GM18873 (cell line): ENCODE results near the gene OTX2.

ENCODE experiments used
- ATAC-seq: cut with Tn5 transposase; IDR thresholded peaks from one replicate; pipeline ENCODE4 v1.9.1; 2021; ENCODE audit warnings: mild to moderate bottlenecking, moderate library complexity, moderate number of reproducible peaks; ENCODE audit not compliant: unreplicated experiment, low FRiP score

Gene OTX2

DNA sequence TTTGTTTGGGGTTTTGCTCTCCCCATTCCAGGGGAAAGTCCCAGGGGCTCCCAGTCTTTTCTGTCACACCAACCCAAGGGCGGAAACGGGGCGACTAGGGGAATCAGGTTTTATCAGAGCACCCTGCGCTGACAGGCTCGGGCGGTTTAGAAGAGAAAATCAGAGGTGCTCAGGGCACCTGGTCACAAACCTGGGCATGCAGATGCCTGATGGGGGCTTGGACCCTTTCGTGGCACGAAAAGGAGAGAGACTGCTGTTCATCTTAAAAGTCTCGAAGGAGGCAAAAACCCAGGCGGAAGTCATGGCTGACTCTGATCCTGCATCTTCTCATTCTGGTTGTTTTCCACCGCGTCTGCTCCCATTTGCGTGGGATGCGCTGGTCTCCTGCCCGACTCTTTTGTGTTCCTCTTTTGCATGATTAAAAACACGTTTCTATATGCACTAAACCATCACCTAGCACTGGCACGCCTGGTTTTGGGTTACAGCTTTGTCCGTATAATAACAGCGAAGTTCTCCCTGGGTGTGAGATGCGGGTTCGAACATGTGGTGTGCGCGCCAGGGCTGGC lies 13.2 kb downstream of the OTX2 start:
- ATAC-seq: no peak

DNA sequence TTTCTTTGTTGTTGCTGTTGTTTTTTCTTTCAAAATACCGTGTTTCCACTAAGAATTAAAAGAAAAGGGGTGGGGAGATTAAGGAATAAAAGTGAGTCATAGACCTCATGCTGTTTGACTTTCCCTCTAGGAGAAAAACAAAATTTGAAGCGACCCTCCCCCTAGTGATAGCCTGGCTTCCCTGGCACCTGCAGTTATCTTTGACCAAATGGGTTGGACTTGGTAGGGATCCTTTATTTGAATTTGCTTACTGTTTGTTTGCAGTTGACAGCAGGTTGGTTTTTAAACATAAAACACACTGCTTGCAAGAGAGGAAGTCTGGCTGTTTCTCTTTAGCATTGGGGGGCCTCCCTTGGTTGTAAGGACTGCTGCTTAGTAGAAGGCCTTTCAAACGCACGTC lies 14.0 kb downstream of the OTX2 start:
- ATAC-seq: no peak

DNA sequence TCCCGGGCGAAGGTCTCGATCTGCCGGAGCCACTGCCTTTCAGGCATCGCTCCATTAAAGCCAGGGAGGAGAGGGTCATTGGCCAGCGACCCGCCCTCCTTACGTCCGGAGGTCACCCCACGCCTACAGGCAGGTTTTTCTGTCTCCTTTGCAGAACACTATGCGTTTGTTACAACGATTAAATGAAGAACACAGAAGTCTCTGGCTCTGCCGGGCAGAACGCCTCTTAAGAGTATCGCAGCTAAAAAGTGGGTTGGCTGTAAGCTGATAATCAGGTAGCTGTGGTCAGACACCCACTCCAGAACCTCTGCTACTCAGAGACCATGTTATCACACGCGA lies 15.0 kb downstream of the OTX2 start:
- no peak for ATAC-seq

DNA sequence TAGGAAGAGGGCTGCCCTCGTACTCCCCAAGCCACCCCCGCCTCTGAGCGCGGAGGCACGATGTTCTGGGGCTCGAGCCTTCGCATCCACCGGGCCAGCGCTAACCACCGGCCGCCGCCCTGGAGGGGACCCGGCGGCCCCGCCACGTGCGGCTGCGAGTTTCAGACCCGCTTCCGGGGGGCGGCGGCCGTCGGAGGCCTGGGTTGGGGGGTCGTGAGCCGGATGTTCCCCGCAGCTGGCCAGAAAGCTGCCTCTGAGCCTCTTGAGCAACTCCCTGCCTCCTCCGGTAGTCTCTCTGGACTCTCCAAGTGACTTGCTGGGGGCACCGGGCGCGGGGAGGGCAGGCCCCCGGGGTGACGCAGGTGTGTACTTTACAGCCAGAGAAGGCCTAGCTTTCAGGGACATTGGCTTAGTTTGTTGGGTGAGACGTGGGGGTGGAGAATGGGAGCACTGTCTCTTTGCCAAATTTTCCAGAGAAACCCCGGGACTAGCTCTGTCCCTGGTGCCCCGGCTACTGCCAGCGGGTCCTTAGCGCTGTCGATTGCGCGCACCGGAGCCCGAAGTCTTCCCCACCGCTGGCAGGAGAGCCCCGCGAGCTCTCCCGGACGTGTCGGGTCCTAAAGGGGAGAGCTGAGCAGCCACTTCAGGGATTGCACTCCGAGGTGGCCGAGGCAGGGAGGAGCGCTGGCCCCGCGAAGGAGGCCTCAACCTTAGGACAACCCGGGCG lies 15.6 kb downstream of the OTX2 start:
- no peak for ATAC-seq

DNA sequence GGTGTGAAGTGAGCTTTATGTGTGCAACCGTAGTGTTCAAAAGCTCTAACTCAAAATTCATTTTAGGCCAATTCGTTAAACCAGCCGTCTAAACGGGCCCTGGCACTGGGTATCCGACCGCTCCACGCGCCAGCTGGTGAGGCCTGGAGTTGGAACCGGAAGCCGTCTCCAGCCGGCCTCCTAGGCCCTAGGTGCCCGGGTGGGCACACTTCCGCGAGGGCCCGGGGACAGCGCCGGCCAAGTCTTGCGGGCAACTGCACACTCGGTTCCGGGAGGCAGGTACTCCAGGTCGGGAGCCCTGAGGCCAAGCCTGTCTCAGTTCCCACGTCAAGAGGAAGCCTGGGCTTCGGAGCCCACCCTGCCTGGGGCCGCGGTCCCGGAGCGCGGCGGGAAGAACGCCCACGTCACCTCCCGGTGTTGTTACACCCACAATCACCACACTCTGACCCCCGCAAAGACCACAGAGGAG lies 16.2 kb downstream of the OTX2 start:
- no peak for ATAC-seq

DNA sequence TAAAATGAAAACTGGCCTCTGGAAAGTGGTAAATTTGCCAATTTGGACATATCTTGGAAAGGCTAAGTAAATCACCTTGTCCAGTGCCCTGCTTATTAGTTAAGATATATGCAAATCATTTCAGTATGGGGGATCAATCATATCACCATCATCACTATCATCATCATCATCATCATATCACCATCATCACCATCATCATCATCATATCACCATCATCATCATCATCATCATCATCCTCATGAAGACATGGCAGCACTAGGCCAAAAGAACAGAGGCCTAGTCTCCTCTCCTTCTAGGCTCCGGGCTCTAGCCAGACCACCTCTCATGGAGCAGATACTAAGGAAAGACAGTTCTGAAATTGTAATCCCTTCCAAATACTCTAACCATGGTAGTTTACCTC lies 20.3 kb downstream of the OTX2 start:
- ATAC-seq: no peak

DNA sequence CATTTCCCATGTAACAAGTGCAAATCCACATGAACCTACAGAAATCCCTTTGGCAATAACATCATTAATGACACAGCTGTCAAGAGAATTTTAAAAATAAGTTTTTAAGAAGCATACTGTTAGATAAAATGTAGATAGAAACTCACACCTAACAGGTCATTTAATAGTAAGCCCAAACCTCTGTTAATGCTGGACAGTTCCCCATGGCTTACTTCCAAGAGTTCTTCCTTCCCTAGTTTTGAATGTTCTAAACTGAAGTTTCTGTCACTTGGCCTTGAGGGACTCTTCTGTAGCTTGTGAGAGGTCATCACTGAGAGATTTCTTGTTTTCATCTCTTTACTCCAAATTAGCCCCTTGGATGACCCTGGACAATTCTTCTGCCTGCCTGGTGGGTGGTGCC lies 22.7 kb downstream of the OTX2 start:
- no peak for ATAC-seq

DNA sequence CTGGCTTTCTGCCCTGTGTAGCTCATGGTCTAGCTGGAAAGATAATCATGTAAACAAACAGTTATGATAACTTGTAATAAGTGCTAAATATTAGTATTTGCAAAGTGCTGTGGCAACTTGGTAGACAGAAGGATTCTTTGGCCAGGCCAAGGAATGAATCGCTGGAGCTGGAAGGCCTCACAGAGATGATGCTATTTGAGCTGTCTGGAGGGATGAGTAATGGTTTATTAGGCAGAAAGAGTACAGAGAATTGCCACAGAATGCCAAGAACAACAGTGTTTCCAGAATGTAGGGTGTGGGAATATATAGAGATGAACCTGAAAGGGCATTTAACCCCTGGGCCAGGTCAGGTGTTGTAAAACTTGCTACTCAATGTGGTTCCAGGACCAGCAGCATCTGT lies 27.6 kb downstream of the OTX2 start:
- ATAC-seq: no peak

DNA sequence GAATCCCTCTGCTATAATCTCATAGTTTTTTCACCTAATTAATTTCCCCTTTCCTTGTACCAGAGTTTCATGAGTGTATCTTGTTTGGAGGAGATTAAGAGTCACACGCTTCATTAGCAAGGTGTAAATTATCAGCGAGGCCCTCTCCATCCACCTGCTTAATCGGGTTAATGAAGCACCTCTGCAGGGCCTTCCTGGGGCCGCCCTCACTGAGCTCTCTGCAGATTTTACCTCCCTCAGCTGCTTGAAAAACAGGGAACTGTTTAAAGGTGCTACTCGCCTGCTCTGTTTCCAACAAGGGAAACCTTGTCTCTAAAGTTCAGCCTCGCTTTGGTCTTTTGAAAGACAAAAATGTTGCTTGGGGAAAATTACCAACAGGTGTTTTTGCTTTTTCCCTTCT lies 35.8 kb downstream of the OTX2 start:
- no peak for ATAC-seq

DNA sequence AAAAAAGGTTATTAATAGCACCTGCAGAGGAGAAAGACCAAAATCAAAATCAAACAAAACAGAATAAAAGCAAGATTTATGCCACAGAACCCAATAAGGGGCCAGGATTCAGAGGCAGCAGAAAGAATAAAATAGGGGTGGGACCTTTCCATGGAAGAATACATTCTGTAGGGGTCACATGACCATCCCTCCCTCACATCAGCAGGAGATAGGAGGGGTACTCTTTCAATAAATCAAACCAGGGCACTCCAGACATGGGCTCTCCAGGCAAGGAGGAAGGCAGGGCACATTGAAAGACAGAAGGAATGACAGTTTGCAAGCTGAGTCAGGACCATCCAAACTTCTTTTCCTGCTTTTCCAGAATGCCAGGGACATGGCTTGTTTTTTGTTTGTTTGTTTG lies 39.8 kb downstream of the OTX2 start:
- no peak for ATAC-seq

DNA sequence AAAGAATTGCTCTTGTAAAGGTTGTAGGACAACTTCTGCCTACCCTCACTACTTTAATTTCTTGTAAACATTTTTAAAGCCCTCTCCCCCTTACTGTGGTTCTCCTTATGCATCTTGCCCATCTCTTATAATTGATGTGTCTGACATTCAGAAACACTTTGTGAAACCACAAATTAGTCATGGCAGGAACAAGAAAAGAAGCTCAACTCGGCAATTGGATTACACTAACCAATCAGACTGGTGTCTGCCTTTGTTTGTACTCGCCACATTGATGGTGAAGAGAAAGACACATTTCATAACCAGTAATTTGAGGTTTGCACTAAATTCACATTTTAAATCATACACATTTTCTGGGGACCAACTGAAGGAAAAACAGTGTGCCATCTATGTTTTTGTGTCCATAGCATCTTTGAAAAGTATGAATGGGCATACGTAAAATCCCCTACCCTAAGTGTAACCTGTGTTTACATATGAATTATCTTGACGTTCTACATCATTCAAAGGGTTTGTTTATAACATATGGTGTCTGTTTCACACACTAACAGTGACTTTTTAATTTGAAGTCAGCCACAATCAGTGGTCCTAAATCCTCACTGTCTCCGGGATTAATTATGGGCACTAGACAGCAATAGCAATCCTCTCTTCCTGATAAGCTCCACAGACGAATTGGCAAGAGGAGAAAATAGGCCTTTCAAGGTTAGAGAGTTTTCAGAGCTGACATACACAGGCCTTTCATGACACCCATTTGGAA lies 49.9 kb downstream of the OTX2 start:
- no peak for ATAC-seq

DNA sequence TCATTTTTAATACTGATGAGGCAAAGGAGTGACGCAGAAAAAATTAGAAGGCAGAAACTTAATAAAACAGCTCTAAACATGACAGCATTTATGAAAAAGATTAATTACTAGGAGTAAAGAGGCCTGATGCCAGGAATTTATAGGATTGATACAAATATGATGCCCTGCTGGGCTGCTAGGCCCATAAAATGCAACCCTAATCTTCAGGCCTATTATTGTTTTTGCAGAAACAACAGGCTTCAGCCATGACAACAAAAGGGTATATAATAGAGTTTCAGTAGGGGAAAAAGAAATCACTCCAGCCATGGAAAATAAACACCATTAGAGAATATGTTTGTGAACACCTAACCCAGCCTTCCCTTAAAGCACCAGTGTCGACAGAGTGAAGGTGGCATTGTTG lies 50.6 kb downstream of the OTX2 start:
- ATAC-seq: no peak

DNA sequence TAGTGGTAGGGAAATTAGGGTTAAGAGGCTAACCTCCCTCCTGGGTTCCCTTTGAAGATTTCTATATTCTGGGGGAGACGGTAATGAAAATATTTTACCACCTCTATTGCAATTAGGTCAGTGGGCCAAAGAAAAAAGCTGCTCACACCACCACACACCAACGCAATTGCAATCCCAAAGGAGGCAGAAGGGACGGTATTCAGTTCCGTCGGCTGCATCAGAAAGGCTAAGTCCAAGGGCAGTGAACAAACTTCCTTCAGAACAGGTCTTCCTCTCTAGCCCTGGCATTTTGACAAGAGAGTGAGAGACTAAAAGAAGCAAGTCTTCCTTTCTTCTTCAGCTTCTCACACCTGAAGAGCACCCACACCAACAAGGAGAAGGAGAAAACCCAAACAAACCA lies 51.2 kb downstream of the OTX2 start:
- ATAC-seq: no peak

DNA sequence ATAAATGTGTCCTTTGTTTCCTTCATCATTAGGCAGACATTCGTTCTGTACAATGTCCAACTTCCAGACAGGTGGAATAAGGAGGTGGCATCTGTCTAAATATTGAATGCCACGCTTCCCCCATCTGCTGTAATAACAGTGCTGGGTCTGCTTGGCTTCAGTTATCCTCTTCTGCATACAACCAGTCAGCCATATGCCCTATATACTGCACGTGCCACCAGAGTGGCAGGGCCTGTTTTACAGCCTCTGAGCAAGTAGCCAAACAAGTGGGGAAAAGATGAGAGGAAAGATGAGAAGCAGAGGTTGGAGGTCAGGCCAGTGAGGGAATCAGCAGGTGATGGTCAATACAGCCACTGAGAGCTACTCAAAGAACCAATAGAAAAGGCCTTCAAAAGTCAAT lies 55.4 kb downstream of the OTX2 start:
- ATAC-seq: no peak

DNA sequence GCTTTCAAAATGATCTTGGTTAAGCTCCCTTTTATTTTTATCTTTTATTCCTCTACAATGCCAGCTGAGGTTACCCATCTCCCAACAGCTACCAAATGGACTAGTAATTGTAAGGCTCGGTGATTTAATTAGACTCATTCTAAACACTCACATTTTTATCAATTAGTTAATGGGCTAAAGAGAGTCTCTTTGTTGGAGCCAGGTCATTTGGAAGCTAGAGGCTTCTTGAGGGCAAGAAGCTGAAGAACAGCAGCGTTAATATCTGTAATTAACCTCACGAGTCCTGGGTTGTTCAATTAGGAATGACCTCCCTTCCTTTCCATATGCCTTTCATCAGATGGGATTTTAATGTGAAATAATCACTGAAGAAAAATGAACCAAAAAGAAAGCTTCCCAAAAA lies 56.9 kb downstream of the OTX2 start:
- no peak for ATAC-seq

DNA sequence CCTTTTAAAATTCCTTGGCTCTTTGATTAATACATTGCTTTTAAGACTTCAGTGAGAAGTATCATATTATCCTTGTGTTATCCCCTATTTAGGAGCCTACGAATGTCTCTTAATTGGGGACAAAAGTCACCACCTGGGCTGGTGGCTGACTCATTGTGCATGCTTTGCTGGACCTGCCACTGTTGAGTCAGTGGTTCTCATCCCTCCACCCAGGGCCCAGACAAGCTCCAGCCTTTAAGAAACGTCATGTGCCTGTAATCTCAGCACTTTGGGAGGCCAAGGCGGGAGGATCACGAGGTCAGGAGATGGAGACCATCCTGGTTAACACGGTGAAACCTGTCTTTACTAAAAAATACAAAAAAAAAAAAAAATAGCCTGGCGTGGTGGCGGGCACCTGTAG lies 57.9 kb downstream of the OTX2 start:
- no peak for ATAC-seq

DNA sequence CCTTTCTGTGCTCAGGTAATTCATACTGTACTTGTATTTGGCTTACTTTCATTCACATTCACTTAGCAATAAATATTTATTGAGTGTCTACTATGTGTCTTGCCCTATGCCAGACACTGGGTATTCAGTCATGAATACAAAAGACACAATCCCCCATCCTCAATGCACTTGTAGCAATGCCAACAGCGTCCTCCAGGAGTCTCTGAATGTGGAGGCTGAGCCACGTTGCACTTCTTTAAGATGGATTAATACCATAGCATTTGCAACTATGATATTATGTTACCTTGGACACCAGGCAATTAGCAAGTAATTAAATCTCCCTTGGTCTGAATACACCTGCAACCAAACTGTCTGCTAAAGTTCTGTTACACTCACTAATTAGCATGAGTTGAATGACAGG lies 58.8 kb downstream of the OTX2 start:
- ATAC-seq: no peak
